Activated T-cell treated with anti-CD3 and anti-CD28 coated beads for 1 hour (primary cell): ENCODE results near the gene SRA1.
"Not testable (repeated sequence)": the region's sequence is repeated elsewhere in the genome, so short reads cannot be mapped to it uniquely, and the experiment has no call there.

Experiments used
- DNase-seq: peaks from one replicate; pipeline ENCODE4 v3.0.0-alpha.2; 2020; ENCODE audit warnings: low read depth

Gene SRA1

DNA sequence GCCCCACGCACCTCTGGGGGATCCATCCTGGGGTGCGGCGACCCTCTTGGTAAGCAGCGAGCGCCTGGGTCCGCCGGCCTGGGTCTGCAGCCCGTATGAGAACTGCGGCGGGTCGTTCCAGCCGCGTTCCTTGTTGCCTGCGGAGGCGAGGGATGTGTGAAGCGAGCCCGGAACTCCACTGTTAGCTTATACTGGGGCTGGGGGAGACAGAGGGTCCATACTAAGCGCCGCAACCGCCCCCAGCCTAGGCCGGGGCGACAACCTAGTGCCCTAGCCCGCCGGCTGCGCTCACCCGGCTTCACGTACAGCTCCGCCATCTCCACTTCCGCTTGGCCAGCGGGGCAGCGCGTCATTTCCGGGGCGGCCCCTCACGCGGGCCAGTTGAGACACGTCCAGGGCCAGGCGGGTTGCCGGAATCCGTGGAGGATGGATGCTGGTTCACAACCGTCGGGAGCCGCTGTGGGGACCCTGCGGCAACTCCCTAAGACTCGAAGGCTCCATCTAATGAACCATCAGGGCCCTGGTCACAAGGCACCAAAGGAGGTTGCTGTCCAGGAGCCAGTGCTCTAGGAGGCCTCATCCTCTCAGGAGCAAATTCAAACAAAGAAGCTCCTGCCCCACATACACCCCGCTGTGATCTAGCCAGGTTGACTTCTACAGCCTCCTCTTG lies at the start of gene SRA1:
SRA1 (minus strand) TSS at position 338 of the 670 bp plus-strand sequence; CDS start at position 317, 21 bp downstream.
- DNase-seq, result peak; percentile 65

DNA sequence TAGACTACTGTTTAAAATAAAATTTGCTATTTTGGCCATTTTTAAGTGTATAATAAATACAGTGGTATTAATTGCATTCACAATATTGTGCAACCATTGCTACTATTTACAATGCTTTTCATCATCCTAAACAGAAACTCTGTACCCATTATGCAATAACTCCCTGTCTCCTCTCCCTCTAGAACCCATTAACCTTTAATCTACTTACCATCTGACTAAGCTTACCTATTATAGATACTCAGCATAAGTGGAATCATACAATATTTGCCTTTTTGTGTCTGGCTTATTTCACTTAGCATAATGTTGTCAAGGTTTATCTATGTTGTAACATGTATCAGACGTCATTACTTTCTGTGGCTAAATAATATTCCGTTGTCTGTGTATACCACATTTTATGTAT lies 49.8 kb upstream of the SRA1 start:
- no peak for DNase-seq

DNA sequence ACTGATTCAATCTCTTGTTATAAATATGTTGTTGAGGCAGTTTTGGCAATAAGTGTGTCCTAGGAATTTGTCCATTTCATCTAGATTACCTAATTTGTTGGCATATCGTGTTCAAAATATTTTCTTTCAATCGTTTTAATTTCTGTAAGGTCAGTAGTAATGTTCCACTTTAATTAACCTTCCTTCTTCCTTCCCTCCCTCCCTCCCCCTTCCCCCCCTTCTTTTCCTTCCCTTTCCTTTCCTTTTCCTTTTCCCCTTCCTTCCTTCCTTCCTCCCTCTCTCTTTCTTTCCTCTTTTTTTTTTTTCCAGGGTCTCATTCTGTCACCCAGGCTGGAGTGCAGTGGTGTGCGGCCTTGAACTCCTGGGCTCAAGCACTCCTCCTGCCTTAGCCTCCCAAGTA lies 48.6 kb upstream of the SRA1 start:
- no peak for DNase-seq

DNA sequence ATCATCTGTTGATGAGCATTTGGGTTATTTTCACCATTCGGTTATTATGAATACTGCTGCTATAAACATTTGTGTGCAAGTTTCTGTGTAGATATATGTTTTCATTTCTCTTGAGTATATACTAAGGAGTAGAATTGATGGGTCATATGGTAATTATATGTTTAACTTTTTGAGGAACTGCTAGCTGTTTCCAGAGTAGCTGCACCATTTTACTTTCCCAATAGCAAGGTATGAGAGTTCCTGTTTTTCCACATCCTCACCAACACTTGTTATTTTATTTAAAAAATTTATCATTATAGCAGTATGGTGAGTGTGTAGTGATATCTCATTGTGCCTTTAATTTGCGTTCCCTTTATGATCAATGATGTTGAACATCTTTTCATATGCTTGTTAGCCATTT lies 46.5 kb upstream of the SRA1 start:
- no peak for DNase-seq

DNA sequence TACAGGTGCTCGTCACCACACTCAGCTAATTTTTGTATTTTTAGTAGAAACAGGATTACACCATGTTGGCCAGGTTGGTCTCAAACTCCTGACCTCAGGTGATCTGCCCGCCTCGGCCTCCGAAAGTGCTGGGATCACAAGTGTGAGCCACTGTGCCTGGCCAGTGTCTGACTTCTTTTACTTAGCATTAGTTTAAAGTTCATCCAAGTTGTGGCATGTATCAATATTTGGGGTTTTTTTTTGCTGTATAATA lies 46.1 kb upstream of the SRA1 start:
- DNase-seq, result not testable (repeated sequence)

DNA sequence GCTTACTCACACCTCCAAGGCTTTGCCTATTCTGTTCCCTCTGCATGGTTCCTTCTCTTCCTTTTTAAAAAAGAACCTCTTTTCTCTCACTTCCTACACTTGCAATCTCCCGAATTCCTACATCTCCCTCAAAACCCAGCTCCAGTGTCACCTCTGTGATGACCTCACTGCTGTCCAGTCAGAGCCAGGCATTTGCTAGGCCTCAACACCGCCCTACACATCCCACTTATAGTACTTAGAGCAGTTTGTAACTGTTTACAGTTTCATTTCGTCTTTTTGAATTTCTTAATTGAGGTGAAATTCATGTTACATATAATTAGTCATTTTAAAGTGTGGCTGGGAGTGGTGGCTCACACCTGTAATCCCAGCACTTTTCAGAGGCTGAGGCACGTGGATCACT lies 44.9 kb upstream of the SRA1 start:
- no peak for DNase-seq

DNA sequence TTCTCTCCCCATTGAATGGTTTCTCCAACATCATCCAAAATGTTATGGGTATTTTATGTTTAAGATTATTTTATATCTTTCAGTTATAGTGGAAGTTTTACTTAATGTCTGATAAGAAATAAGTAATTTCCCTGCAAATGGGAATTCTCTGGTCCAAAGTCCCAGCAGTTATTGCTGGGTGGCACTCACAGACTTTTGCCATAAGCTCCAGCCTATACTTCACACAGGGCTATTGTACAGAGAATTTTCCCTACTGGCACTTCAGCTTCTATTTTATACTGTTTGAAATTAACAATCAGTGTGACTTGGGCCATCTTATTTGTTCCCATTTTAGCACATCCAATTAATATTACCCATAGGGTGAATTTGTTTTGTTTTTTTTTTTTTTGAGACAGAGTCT lies 42.8 kb upstream of the SRA1 start:
- DNase-seq, result no peak

DNA sequence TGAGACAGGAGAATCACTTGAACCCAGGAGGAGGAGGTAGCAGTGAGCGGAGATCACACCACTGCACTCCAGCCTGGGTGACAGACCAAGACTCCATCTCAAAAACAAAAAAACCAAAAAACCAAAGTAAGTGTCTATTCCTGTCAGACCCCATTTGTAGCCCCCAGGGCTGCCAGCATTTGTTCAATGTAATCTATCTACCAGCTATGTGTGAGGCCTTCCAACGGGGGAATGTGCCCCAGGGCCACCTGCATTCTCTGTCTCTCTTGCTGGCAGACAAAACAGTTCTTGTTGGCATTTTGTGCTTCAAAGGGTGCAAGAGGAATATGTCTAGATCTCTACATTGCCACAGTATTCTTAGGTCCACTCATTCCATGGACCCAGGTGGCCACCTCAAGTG lies 41.6 kb upstream of the SRA1 start:
- no peak for DNase-seq

DNA sequence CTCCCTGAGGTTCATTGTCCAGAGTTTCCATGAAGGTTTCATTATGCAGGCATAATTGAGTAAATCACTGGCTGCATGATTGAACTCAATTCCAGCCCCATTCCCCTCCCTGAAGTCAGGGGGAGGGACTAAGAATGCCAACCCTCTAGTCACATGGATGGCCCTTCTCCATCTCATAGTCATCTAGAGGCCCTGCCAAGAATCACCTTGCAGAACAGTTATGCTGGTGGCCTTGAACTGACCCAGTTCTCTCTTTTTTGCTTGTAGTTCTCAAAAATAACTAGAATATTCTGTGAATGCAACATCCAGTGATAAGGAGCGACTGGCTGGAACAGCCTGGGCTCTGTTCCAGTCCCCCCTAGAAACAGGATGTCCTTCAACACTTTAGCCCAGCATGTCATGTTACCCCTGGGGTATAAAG lies 39.1 kb upstream of the SRA1 start:
- no peak for DNase-seq

DNA sequence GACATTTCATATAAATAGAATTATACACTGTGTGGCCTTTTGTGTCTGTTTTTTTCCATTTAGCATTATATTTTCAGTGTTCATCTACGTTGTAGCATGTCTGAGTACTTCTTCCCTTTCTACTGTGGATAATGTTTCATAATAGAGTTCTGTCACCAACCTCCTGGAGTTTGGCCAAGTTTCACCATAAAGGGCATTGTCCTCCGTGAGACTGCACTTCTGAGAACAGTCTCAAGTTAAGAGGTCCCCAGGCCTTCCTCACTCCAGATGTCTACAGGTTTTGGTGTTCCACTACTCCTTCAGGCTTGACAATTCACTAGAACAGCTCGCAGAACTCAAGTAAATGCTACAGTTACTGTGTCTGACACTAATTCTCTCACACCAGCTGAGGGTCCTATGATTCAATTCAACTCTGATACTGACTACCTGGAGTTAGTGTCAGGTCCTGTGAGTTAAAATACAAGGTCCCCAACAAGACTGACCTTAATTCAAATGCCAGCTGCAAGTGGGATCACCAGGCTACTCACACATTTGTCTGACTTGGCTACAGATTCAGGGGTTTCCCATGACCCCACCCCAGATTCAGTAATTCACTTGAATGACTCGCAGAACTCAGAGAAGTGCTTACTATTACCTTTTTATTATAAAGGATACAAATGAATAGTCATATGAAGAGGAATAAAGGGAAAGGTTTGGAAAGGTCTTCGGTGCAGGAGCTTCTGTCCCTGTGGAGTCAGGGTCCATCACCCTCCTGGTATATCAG lies 38.4 kb upstream of the SRA1 start:
- DNase-seq, result no peak

DNA sequence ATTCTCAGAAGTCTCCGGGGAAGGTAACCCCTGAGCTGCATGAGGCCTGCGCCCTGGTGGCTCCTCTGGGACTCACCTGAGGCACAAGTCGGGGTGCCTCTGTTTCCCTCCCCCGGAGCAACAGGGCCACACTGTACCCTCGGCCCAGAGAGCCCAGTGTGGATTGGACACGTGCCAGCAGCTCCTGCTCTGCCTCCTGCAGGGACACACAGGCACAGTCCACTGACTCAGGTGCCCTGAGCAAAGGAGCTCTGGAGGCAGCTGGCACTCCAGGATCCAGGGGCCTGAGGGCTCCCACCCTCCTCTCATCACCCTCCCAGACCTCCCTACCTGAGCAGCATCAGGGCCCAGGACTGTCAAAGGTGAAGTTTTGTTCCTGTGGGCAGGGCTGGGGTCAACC lies 36.9 kb upstream of the SRA1 start:
- no peak for DNase-seq

DNA sequence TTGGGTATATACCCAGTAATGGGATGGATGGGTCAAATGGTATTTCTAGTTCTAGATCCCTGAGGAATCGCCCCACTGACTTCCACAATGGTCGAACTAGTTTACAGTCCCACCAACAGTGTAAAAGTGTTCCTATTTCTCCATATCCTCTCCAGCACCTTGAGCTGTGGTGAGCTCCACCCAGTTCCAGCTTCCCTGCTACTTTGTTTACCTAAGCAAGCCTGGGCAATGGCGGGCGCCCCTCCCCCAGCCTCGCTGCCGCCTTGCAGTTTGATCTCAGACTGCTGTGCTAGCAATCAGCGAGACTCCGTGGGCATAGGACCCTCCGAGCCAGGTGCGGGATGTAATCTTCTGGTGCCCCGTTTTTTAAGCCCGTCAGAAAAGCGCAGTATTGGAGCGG lies 35.8 kb upstream of the SRA1 start:
- DNase-seq, result not testable (repeated sequence)

DNA sequence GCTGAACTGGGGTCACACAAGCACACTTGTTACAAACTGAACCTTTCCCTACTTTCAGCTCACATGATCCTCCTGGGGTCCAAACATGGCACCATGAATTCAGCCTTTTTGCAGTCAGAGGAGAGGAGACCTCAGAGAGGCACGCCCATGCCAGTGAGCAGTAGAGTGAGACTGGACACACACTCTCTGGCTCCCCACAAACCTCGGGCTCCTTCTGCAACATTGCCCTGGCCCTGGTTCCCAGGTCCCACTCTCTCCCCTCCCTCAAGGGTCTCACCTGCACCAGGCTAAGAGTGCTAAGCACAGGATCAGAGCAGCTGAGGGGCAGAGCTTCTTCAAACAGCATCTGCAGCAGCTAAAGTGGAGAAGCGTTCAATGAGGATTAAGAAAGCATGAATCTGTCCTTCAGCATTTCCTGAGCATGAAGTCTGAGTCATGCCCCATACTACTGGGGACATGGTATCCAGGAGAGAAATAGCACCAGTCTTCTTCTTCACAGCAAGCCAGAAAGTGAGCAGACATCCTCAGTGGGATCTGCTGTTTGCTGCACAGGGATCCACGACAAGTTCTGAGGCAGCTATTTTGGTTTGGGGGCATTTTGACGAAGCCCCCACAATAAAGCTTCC lies 34.6 kb upstream of the SRA1 start:
- DNase-seq, result no peak

DNA sequence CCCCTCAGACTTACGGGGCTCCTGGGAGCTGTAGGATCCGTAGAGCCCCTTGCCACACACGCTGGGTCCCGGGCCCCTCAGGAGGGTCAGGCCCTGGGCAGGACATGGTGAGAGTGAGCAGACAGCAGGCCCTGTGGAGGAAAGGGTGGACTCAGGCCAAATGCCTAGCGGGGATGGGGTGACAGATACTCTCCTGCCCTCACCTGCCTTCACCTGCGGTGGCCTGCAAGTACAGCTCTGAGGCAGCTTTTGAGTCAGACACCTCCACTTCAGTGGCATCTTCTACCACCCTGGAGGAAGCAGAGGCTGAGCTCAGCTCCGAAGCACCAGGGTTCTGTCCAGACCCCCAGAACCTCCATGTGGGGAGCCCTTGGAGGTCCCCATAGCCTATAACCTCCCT lies 33.6 kb upstream of the SRA1 start:
- DNase-seq, result no peak

DNA sequence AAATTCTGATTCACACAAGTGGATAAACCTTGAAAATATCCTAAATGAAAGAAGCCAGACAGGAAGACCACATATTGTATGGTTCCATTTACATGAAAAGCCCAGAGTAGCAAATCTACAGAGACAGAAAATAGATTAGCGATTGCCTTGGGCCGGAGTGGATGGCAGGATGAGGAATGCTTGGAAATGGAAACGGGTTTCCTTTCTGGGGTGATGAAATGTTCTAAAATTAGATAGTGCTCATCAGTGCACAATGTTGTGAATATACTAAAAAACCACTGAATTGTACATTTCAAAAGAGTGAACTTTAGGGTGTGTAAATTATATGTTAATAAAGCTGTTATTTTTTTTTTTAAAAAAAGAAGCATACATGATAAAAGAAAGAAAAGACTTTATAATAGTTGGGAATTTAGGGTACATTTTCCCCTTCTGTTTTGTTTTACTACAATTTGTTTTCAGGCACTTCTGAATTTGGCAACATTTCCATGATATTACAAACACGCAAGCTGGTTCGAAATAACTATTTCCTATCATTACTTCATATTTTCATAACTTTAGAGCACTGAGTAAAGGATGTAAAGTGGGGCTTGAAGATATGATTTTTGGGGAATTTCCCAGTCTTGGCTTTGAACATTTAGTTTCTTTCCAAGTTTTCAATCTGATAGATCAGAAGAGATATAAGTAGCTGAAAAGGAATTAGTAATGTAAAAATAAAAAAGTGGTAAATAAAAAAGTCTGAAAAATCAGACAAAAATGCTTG lies 31.2 kb upstream of the SRA1 start:
- no peak for DNase-seq

DNA sequence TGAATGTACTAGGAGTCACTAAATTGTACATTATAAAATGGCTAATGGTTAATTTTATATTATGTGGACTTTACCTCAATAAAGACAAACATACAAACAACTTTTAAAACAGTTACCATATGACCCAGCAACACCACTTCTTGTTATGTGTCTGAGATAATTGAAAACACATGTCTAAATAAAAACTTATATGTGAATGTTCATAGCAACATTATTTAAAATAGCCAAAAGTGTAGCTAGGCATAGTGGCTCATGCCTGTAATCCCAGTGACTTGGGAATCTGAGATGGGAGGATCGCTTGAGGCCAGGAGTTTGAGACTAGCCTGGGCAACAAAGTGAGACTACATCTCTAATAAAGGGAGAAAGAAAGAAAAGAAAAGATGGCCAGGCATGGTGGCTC lies 30.2 kb upstream of the SRA1 start:
- no peak for DNase-seq

DNA sequence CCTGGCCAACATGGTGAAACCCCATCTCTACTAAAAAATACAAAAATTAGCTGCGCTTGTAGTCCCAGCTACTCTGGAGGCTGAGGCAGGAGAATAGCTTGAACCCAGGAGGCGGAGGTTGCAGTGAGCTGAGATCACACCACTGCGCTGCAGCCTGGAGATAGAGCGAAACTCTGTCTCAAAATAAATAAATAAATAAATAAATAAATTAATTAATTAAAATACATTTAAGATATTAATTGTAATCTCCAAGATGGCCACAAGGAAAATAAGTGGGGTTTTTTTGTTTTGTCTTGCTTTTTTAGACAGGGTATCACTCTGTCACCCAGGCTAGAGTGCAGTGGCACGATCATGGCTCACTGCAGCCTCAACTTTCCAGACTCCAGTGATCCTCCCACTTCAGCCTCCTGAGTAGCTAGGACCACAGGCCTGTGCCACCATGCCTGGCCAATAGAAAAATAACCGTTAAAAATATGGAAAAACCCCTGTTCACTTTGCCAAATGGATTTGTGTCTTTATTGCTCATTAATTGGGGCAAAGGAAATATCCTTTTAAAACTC lies 22.0 kb upstream of the SRA1 start:
- not testable (repeated sequence) for DNase-seq

DNA sequence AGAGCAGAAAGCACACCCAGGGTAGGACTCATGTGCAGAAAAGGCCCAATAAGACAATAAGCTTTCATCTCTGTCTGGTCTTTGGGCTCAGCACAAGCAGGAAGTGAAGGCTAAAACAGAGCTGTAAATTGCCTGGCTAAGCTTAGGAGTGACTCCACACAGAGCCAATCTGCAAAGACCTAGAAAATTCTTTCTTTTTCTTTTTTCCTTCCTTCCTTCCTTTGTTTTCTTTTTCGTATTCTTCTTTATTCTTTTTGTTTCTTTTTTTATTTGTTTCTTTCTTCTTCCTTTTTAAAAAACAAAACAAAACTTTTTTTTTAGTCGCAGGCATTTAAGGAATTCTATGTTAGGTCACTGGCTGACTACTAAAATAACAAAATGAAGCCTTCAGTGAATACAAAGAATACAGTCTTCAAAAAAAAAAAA lies 19.5 kb upstream of the SRA1 start:
- DNase-seq, result no peak

DNA sequence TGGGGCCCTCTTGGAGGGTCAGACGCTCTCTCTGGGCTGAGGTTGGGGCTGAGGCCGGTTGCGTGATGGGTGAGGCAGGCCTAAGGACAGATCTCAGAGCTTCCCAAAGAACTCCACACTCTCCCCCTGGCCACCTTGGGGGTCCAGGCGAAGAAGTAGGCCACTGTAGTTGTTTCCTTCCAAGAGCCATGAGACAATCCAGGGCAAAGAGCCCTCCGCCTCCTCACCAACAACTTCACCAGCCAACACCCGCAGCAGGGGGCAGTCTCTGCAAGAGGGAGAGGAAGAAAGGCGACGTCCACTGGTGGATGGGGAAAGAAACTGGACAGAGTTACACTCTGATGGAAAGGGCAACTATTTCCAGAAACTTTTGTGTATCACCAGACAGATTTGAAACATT lies 18.0 kb upstream of the SRA1 start:
- DNase-seq, result no peak

DNA sequence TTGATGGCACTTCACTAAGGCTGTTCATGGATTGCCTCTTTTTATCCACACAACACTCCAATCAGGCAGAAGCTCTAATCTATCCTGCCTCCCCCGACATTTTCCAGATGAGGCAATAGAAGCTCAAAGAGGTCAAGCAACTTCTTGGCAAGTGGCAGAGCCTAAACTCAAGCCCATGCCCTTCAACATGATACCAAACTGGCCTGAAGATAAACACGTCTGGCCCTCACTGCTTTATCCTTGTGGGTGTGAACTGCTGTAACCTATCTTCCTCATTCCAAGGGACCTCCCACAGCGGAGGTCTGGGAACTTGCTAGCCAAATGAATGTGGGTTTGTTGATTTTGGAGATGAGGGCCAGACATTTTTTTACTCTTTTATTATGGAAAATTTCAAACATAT lies 16.9 kb upstream of the SRA1 start:
- DNase-seq, result no peak

DNA sequence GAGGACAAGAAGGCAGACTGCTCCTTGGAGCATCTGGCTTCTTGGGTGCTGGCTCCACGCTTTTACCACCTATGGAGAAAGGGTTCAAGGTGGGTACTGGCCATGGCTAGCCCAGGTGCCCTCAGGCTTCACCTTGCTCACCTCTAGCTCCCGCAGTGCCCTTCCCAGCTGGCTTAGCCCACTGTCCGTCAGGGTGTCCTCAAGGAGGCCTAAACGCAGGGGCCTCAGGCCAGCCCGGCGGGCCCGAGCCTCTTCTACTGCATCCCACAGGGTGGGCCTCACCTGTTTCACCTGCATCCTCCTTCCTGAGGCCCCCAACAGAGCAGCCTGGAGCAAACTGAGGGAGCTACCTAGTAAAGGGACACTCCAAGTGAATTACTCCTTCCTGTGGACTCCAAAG lies 16.4 kb upstream of the SRA1 start:
- no peak for DNase-seq

DNA sequence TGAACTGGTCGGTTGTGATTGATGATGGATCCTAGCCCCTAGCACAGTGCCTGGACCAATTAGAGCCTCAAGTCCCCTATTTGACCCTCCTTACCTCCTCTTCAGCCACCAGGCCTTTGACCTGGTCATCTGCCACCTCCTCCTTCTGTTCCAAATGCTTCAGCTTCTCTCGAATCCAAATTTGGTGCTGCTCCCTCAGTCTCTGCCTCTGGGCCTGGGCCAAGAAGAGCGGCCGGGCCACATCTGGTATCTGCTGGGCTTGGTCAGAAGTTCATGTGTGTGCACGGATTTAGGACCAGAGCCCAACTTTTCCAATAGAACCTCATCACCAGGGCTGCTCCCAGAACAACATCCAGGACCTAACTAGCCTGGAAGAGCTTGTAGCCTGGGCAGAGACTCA lies 13.8 kb upstream of the SRA1 start:
- DNase-seq, result no peak

DNA sequence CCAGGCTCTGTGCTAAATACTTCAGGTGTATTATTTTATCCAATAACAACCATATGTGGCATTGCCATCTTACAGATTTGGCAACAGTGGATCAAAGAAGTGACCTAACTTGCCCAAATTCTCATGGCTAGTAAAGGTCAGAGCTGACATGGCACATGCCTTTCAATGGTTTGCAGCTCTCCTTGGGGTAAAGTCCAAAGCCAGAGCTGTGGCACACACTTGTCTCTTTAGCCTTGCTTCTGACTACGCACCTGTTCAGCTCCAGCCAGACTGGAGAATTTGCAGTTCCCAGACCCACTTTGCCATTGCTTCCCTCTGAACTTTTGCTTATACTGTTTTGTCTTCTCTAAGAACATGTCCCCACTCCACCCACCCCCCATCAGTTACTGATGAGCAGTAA lies 13.2 kb upstream of the SRA1 start:
- no peak for DNase-seq
